Bronchial epithelial cell (primary cell): ENCODE measurements around the gene SFMBT2. TPM values are rescaled to one million over a fixed set of nuclear protein-coding genes. Genes with fewer than 3 reads are reported as not detected.

Experiments used
- DNase-seq: peaks from one replicate; pipeline ENCODE4 v3.0.0-alpha.2; 2010; ENCODE audit warnings: low read depth
- FAIRE-seq: peaks from 2 replicates; lab custom pipeline; 2011; peaks lifted over from hg19 to GRCh38; lab: Jason Lieb, UNC
- H3K27me3 ChIP-seq: 2 replicates; pipeline ENCODE4 v1.5.1; 2011; ENCODE audit warnings: low read length; ENCODE audit not compliant: control insufficient read depth, insufficient read depth
- H3K36me3 ChIP-seq: 2 replicates; pipeline ENCODE4 v1.5.1; 2011; ENCODE audit warnings: low read length; ENCODE audit not compliant: control insufficient read depth, insufficient read depth
- H3K4me3 ChIP-seq: 2 replicates; pipeline ENCODE4 v1.5.1; 2011; ENCODE audit warnings: mild to moderate bottlenecking, low read depth, low read length, control low read depth
- total RNA-seq: library from RNA; depleted of rRNA; stranded (reverse); fragments of >200 nt; gene quantifications from 2 replicates; pipeline ENCODE4 v1.2.1, GENCODE V29; 2014
- TF ChIP-seq, protein P1 (sequence below): IDR thresholded peaks from 2 replicates; pipeline ENCODE4 v1.5.1; 2011; ENCODE audit warnings: mild to moderate bottlenecking, moderate library complexity, low read length, control low read depth, inconsistent platforms; ENCODE audit not compliant: insufficient read depth, severe bottlenecking

Gene SFMBT2
- total RNA-seq, 1 donor from 2014 or later = under 0.01 TPM

DNA sequence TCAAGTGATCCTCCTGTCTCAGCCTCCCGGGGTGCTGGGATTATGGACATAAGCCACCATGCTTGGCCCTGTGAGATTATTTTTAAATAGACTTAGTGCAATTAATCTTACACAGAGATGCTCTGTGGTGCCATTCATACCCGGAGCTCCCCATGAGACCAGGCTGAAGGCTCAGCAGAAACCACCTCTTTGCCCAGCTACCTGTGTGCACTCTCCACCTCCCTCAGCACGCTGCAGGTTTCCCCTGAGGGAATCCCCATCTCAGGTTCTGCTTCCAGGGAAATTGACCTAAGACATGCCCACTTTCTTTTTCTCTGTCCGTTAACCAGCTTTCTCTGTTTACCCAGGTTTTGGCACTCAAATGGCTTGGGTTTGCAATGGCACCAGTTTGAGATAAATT is 260.5 kb downstream of the SFMBT2 start:
- H3K4me3 ChIP-seq = no peak overlapping the region
- DNase-seq (no peak), FAIRE-seq (no peak)
- H3K36me3 ChIP-seq = no peaks in the 10 kb centered on the region
- H3K27me3 ChIP-seq = no peaks in the 10 kb centered on the region
- TF ChIP-seq, protein P1, sequence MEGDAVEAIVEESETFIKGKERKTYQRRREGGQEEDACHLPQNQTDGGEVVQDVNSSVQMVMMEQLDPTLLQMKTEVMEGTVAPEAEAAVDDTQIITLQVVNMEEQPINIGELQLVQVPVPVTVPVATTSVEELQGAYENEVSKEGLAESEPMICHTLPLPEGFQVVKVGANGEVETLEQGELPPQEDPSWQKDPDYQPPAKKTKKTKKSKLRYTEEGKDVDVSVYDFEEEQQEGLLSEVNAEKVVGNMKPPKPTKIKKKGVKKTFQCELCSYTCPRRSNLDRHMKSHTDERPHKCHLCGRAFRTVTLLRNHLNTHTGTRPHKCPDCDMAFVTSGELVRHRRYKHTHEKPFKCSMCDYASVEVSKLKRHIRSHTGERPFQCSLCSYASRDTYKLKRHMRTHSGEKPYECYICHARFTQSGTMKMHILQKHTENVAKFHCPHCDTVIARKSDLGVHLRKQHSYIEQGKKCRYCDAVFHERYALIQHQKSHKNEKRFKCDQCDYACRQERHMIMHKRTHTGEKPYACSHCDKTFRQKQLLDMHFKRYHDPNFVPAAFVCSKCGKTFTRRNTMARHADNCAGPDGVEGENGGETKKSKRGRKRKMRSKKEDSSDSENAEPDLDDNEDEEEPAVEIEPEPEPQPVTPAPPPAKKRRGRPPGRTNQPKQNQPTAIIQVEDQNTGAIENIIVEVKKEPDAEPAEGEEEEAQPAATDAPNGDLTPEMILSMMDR = no peak

- Histone ChIP-seq H3K27me3 (no peaks in the 10 kb centered on the region), H3K36me3 (no peaks in the 10 kb centered on the region), H3K4me3 (no peak overlapping the region)
- TF ChIP-seq, protein P1 = no peak
- DNase-seq (no peak), FAIRE-seq (no peak)
Measured at GRCh38 chr10:7146189-7146588, 264.6 kb downstream of the SFMBT2 start.

- FAIRE-seq = no peak
Measured at GRCh38 chr10:7136016-7136415, 274.8 kb downstream of the SFMBT2 start.

GRCh38 chr10:7135188-7135587 is 275.6 kb downstream of the SFMBT2 start:
- no peaks in the 10 kb centered on the region for H3K36me3 ChIP-seq
- FAIRE-seq = no peak
- H3K4me3 ChIP-seq = no peak overlapping the region
- DNase-seq = no peak
- H3K27me3 ChIP-seq = no peaks in the 10 kb centered on the region
- TF ChIP-seq, protein P1 = no peak

More at GRCh38 chr10:7136016-7136415, 274.8 kb downstream of the SFMBT2 start:
- no peaks in the 10 kb centered on the region for H3K27me3 ChIP-seq
- H3K36me3 ChIP-seq = no peaks in the 10 kb centered on the region
- H3K4me3 ChIP-seq = no peak overlapping the region
- no peak for DNase-seq
- TF ChIP-seq, protein P1 = no peak

DNA sequence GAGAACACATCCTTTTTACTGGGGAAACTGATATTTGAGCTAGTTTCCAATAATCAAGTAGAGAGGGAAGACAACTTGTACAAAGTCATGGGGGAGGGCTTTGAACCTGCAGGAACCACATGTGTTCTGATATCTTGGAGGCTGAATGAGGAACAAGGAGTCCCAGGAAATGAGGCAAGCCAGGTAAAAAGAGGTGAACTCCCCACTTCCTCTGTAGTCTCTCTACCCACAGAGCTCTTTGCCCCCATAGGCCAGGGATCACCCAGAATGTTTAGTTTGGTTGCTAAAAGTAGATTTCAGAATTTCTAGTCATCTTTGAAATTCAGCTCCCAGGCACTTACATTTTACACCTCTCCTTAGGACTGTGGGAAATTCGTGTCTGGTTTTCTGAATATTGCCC is 276.4 kb downstream of the SFMBT2 start:
- H3K4me3 ChIP-seq = no peak overlapping the region
- no peaks in the 10 kb centered on the region for H3K36me3 ChIP-seq
- no peak for DNase-seq
- TF ChIP-seq, protein P1 = no peak
- no peaks in the 10 kb centered on the region for H3K27me3 ChIP-seq
- FAIRE-seq = no peak

- TF ChIP-seq, protein P1 = no peak
- no peaks in the 10 kb centered on the region for H3K36me3 ChIP-seq
- no peak for FAIRE-seq
- no peaks in the 10 kb centered on the region for H3K27me3 ChIP-seq
- DNase-seq = no peak
- no peak overlapping the region for H3K4me3 ChIP-seq
Measured at GRCh38 chr10:7133958-7134357, 276.9 kb downstream of the SFMBT2 start.
